ENCODE measurements around the gene IQSEC2.

DNA sequence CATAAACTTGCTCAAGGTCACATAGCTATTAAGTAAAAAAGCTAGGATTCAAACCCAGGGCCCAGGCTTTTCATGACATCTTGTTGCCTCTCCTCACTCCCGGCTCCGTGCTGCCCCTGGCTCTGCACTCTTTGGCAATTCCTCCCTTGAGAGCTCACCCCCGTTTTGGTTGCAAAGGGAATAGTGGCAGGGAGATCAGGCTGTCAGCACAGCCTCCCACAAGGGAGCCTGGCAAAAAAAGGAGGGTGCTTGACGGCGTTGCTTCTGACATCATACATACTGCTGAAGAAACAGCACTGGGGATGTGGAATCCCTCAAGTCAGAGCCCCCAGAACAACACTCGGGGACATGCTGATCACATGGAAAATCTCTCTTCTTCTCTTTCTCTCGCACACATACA lies 20.5 kb downstream of the IQSEC2 start:
- no peak for TF ChIP-seq CTCF (IDR thresholded peaks at IDR 0.05)
- no peak for TF ChIP-seq EP300 (IDR thresholded peaks at IDR 0.05)
- TF ChIP-seq POLR2AphosphoS5 (IDR thresholded peaks at IDR 0.05): no peak
- TF ChIP-seq POLR2A (IDR thresholded peaks at IDR 0.05): no peak
